Measurements from ENCODE around the gene ZFP64. TPM values are rescaled to one million over a fixed set of nuclear protein-coding genes. Genes with fewer than 3 reads are reported as not detected.

ZFP64 gene
- total RNA-seq, 1 donor from 2014 or later: 23.6 TPM

GRCh38 chr20:52129611-52130010, 62.0 kb downstream of the ZFP64 start:
- Mint-ChIP-seq H3K4me3 (no peak overlapping the region), H3K27me3 (ENCODE audit: low read depth) (no peaks in the 10 kb centered on the region), H3K36me3 (peaks cover 11% of the 10 kb centered on the region), H3K4me1 (no peaks in the 10 kb centered on the region), H3K27ac (no peak overlapping the region), H3K9me3 (peaks cover 27% of the 10 kb centered on the region)
- TF ChIP-seq CTCF (IDR thresholded peaks at IDR 0.05; ENCODE audit: unreplicated experiment): no peak
- no peak for DNase-seq (ENCODE audit: low spot score in 2 of 2, unreplicated experiment in 2 of 2)

- no peak for DNase-seq (ENCODE audit: low spot score in 2 of 2, unreplicated experiment in 2 of 2)
- no peak overlapping the region for H3K27ac Mint-ChIP-seq
- H3K4me3 Mint-ChIP-seq: no peak overlapping the region
- no peak for TF ChIP-seq CTCF (IDR thresholded peaks at IDR 0.05; ENCODE audit: unreplicated experiment)
- H3K27me3 Mint-ChIP-seq (ENCODE audit: low read depth): no peaks in the 10 kb centered on the region
- H3K4me1 Mint-ChIP-seq: no peaks in the 10 kb centered on the region
- H3K9me3 Mint-ChIP-seq: peaks cover 18% of the 10 kb centered on the region
- H3K36me3 Mint-ChIP-seq: peaks cover 9% of the 10 kb centered on the region
Observed at GRCh38 chr20:52127309-52127708, 64.3 kb downstream of the ZFP64 start.

- no peak overlapping the region for H3K27ac Mint-ChIP-seq
- TF ChIP-seq CTCF (IDR thresholded peaks at IDR 0.05; ENCODE audit: unreplicated experiment): no peak
- DNase-seq (ENCODE audit: low spot score in 2 of 2, unreplicated experiment in 2 of 2): no peak
- peaks cover 17% of the 10 kb centered on the region for H3K36me3 Mint-ChIP-seq
- H3K27me3 Mint-ChIP-seq (ENCODE audit: low read depth): no peaks in the 10 kb centered on the region
- no peak overlapping the region for H3K4me3 Mint-ChIP-seq
- peaks cover 7% of the 10 kb centered on the region for H3K9me3 Mint-ChIP-seq
- no peaks in the 10 kb centered on the region for H3K4me1 Mint-ChIP-seq
Observed at GRCh38 chr20:52124821-52125220, 66.8 kb downstream of the ZFP64 start.

GRCh38 chr20:52118696-52119095, 72.9 kb downstream of the ZFP64 start:
- H3K4me3 Mint-ChIP-seq: no peak overlapping the region
- no peaks in the 10 kb centered on the region for H3K4me1 Mint-ChIP-seq
- peaks cover 13% of the 10 kb centered on the region for H3K9me3 Mint-ChIP-seq
- no peak for TF ChIP-seq CTCF (IDR thresholded peaks at IDR 0.05; ENCODE audit: unreplicated experiment)
- DNase-seq (ENCODE audit: low spot score in 2 of 2, unreplicated experiment in 2 of 2): no peak
- H3K27me3 Mint-ChIP-seq (ENCODE audit: low read depth): no peaks in the 10 kb centered on the region
- H3K27ac Mint-ChIP-seq: no peak overlapping the region
- peaks cover 23% of the 10 kb centered on the region for H3K36me3 Mint-ChIP-seq

GRCh38 chr20:52118016-52118623, 73.5 kb downstream of the ZFP64 start:
- no peaks in the 10 kb centered on the region for H3K27me3 Mint-ChIP-seq (ENCODE audit: low read depth)
- H3K9me3 Mint-ChIP-seq: peaks cover 13% of the 10 kb centered on the region
- H3K4me3 Mint-ChIP-seq: no peak overlapping the region
- no peak for DNase-seq (ENCODE audit: low spot score in 2 of 2, unreplicated experiment in 2 of 2)
- TF ChIP-seq CTCF (IDR thresholded peaks at IDR 0.05; ENCODE audit: unreplicated experiment): no peak
- H3K27ac Mint-ChIP-seq: no peak overlapping the region
- no peaks in the 10 kb centered on the region for H3K4me1 Mint-ChIP-seq
- H3K36me3 Mint-ChIP-seq: peaks cover 23% of the 10 kb centered on the region

- Mint-ChIP-seq H3K9me3 (no peaks in the 10 kb centered on the region), H3K27me3 (ENCODE audit: low read depth) (peaks cover 15% of the 10 kb centered on the region), H3K36me3 (no peaks in the 10 kb centered on the region), H3K4me3 (no peak overlapping the region), H3K4me1 (peaks cover 10% of the 10 kb centered on the region), H3K27ac (no peak overlapping the region)
- no peak for DNase-seq (ENCODE audit: low spot score in 2 of 2, unreplicated experiment in 2 of 2)
- no peak for TF ChIP-seq CTCF (IDR thresholded peaks at IDR 0.05; ENCODE audit: unreplicated experiment)
Observed at GRCh38 chr20:52110456-52110855, 81.1 kb downstream of the ZFP64 start.
